PFSK-1 (cell line): ENCODE results near the gene ATP6AP1.

ENCODE experiments used
- FOXP2 ChIP-seq: optimal IDR thresholded peaks from 2 replicates; pipeline ENCODE3; 2011; ENCODE audit warnings: borderline replicate concordance, control low read depth, inconsistent platforms; ENCODE audit not compliant: insufficient read depth; ENCODE audit errors: extremely low read length, extremely low read depth
- POLR2AphosphoS5 ChIP-seq: IDR thresholded peaks from 2 replicates; pipeline ENCODE4 v1.6.1; 2012; ENCODE audit warnings: low read depth, mild to moderate bottlenecking, control low read depth, low read length, moderate library complexity
- SIN3A ChIP-seq: IDR thresholded peaks from 2 replicates; pipeline ENCODE4 v1.6.1; 2012; ENCODE audit warnings: mild to moderate bottlenecking, low read length, moderate library complexity, borderline replicate concordance; ENCODE audit not compliant: insufficient read depth
- TAF1 ChIP-seq: IDR thresholded peaks from 2 replicates; pipeline ENCODE4 v1.6.1; 2012; ENCODE audit warnings: low read length, control low read depth, borderline replicate concordance; ENCODE audit not compliant: insufficient read depth
- TF ChIP-seq, protein P1 (sequence below), 2 experiments: IDR thresholded peaks; 2 replicates each; pipeline versions ENCODE4 v1.6.1 to v1.8.0; 2011 to 2012; ENCODE audit warnings: low read depth in 2 of 2, low read length in 2 of 2, control low read depth in 1 of 2, inconsistent platforms in 1 of 2, mild to moderate bottlenecking in 1 of 2, moderate library complexity in 1 of 2; ENCODE audit not compliant: insufficient read depth in 1 of 2

ATP6AP1 gene

DNA sequence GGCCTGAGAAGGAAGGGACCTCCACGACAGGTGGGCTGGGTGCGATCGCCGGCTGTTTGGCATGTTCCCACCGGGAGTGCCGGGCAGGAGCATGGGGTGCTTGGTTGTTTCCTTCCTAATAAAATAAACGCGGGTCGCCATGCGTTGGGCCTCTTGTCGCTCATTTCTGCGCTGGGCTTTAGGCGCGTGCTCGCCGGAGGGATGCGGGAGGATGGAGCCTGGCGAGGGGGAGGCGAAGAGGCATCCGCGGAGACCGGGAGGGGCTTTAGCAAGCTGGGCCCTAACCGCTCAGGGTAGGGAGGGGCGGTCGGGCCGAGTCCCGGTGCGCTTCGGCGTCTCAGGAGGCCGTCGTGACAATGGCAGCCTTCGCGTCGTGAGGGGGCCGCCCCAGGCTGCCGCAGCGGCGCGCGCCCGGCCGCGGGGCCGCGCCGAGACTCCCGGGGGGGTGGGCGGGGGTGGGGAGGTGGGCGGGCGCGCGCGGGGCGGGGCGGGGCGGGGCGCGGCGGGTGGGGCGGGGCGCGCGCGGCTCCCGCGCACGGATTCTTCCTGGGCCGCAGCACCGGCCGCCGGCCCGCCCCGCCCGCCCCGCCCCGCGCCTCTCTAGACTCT, 8.0 kb downstream of the ATP6AP1 start:
- TF ChIP-seq POLR2AphosphoS5 (0 out of 2 replicates have a peak, but pooled peaks have one; percentile 1), FOXP2 (no peak)

DNA sequence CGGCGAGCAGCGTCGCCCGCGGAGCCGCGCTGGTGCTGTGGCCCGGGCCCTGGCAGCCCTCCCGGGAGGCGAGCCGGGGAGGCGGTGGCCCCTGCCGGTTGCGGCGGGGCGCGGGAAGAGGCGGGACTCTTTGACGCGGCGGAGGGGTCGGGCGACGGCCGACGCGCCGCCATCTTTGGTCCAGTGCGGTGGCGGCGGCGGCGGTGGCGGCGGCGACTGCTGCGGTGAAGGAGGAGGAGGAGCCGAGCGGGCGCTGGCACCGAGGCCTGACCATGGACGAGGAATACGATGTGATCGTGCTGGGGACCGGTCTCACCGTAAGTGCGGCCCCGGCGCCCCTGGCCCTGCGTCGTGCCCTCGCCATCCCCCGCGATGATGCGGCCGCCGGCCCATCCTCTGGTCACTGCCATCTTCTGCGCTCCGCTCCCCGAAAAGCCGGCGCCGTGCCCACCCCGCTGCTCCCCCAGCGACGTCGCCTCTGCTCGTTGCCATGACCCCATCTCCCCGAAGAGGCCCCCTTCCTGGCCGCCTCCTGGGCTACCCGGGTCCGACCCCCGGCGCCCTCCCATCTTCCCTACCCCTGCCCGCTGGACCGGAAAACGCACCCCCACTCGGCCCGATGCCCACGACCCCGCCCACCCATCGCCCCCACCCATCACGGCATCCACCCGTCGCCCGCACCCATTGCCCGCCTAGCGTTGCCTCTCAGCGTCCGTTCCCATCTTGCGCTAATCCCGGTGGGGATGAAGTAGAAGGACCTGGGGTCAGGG, 8.7 kb downstream of the ATP6AP1 start, which contains the start of gene GDI1:
Gene GDI1, plus strand, starts transcription at position 172 of the 770 bp plus-strand sequence. Its CDS starts 101 bp downstream, at position 273.
- TF ChIP-seq FOXP2 = no peak
- TF ChIP-seq SIN3A = no peak
- TF ChIP-seq, protein P1, sequence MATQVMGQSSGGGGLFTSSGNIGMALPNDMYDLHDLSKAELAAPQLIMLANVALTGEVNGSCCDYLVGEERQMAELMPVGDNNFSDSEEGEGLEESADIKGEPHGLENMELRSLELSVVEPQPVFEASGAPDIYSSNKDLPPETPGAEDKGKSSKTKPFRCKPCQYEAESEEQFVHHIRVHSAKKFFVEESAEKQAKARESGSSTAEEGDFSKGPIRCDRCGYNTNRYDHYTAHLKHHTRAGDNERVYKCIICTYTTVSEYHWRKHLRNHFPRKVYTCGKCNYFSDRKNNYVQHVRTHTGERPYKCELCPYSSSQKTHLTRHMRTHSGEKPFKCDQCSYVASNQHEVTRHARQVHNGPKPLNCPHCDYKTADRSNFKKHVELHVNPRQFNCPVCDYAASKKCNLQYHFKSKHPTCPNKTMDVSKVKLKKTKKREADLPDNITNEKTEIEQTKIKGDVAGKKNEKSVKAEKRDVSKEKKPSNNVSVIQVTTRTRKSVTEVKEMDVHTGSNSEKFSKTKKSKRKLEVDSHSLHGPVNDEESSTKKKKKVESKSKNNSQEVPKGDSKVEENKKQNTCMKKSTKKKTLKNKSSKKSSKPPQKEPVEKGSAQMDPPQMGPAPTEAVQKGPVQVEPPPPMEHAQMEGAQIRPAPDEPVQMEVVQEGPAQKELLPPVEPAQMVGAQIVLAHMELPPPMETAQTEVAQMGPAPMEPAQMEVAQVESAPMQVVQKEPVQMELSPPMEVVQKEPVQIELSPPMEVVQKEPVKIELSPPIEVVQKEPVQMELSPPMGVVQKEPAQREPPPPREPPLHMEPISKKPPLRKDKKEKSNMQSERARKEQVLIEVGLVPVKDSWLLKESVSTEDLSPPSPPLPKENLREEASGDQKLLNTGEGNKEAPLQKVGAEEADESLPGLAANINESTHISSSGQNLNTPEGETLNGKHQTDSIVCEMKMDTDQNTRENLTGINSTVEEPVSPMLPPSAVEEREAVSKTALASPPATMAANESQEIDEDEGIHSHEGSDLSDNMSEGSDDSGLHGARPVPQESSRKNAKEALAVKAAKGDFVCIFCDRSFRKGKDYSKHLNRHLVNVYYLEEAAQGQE (IDR thresholded peaks at IDR 0.05; ENCODE audit: insufficient read depth in 1 of 2, low read depth in 2 of 2, low read length in 2 of 2) = no peak
- no peak; the same call in 1 of the 2 replicates for TF ChIP-seq POLR2AphosphoS5
- peak; percentile 61; the same call in 1 of the 2 replicates for TF ChIP-seq TAF1

DNA sequence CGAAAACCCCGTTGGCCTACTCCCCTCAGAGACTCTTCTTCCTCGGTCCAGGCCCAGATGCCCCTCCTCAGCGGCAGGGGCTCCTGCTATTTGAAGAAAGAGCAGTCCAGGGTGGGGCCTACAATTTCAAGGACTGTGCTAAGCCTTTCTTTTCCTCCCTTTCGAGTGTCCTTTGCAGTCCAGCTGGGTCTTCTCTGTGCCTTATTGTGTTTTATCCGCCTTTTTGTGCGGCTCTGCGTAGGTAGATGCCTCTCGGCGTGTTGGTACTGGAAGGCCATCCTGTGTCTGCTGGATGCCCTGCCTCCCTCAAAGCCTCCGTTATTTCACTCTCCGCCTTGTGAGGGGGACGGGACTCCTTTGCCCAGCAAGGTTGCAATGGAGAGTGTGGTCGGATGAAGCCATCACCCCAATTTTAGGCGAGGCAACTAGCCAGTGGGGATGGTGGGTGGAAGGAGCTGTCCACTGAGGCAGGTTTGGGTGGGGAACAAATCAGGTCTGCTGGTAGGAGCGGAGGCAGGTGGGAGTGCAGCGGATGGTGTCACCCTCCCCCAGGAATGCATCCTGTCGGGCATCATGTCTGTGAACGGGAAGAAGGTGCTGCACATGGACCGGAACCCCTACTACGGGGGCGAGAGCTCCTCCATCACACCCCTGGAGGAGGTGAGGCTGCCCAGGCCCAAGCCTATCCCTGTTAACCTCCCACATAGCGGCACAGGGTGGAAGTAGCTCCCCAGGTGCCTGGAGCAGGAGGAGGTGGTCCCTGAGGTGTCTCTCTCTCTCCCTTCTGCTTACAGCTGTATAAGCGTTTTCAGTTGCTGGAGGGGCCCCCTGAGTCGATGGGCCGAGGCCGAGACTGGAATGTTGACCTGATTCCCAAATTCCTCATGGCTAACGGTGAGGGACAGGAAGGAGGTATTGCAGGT, 9.8 kb downstream of the ATP6AP1 start:
- TF ChIP-seq SIN3A = no peak
- no peak for TF ChIP-seq TAF1
- TF ChIP-seq, protein P1 (IDR thresholded peaks at IDR 0.05; ENCODE audit: insufficient read depth in 1 of 2, low read depth in 2 of 2, low read length in 2 of 2) = no peak
- no peak for TF ChIP-seq POLR2AphosphoS5

DNA sequence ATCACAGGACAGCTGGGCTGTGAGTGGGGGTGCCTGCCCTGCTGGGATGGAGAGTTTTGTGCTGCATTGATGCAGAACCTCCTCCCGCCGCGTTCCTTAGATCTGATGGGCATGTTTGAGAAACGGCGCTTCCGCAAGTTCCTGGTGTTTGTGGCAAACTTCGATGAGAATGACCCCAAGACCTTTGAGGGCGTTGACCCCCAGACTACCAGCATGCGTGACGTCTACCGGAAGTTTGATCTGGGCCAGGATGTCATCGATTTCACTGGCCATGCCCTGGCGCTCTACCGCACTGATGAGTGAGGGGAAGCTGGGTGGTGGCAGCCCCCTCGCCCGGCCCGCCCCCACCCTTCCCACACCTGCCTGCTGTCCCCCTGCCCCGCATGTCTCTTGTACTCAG, 11.4 kb downstream of the ATP6AP1 start:
- TF ChIP-seq SIN3A (no peak), POLR2AphosphoS5 (no peak), TAF1 (no peak), FOXP2 (no peak)
- TF ChIP-seq, protein P1 (IDR thresholded peaks at IDR 0.05; ENCODE audit: insufficient read depth in 1 of 2, low read depth in 2 of 2, low read length in 2 of 2) = no peak
